Esophagus squamous epithelium (tissue), 4 donors: ENCODE measurements around the gene PLCB1.

ENCODE experiments used
- POLR2A ChIP-seq, 4 donors: fragments of 450-650 bp; IDR thresholded peaks; one replicate each; pipeline ENCODE4 v1.6.1; 2017; ENCODE audit warnings: antibody characterized with exemption in 4 of 4, mild to moderate bottlenecking in 4 of 4, moderate library complexity in 3 of 4
- TF ChIP-seq, protein P1 (sequence below), 6 experiments: fragments of 450-650 bp in 4 of 6; fragments of 200-600 bp in 2 of 6; sonication (generic) in 2 of 6; IDR thresholded peaks; one replicate each; pipeline ENCODE4 v1.5.1; 2016 to 2019; ENCODE audit warnings: antibody characterized with exemption in 6 of 6, mild to moderate bottlenecking in 4 of 6, moderate library complexity in 4 of 6

DNA sequence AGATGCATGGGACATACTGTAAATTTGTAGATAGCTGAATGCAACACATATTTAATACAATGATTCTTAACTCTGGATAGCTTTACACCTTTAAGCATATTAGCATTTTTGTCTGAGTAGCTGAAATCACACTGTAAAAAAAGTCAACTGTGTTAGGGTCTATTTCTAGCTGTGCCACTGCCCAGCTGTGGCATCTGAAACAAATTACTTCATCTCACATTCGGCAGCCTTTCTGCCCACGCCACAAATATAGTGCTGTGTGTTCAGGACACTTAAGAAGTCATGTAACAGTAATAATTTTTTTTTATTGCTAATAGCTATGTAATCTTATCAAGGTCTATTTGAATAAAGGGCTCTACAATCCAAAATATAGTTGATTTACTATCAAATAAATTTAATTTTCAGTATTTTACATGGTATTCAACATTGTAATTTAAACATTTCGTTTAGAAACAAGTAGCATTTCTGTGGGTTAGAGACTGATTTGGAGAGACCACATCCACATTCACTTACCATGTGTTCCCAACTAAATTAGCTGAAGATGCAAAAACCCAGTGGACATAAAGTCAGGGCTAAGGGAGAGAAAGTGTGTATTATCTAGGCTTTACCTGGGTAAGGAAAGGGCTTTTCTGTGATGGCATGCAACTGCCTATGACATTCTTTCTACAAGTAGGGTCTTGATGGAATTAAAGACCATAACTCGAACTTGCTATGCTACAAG is 276.7 kb downstream of the PLCB1 start:
- TF ChIP-seq, protein P1, sequence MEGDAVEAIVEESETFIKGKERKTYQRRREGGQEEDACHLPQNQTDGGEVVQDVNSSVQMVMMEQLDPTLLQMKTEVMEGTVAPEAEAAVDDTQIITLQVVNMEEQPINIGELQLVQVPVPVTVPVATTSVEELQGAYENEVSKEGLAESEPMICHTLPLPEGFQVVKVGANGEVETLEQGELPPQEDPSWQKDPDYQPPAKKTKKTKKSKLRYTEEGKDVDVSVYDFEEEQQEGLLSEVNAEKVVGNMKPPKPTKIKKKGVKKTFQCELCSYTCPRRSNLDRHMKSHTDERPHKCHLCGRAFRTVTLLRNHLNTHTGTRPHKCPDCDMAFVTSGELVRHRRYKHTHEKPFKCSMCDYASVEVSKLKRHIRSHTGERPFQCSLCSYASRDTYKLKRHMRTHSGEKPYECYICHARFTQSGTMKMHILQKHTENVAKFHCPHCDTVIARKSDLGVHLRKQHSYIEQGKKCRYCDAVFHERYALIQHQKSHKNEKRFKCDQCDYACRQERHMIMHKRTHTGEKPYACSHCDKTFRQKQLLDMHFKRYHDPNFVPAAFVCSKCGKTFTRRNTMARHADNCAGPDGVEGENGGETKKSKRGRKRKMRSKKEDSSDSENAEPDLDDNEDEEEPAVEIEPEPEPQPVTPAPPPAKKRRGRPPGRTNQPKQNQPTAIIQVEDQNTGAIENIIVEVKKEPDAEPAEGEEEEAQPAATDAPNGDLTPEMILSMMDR (IDR thresholded peaks at IDR 0.05), result no peak
- no peak for TF ChIP-seq POLR2A (IDR thresholded peaks at IDR 0.05)
